ENCODE measurements around the gene SMAD9. TPM values are rescaled to one million over a fixed set of nuclear protein-coding genes. Genes with fewer than 3 reads are reported as not detected.
A peak's percentile ranks its signal among the peaks of the same experiment; 100 is the strongest.

Gene SMAD9
- total RNA-seq, 2 donors from 2014 or later, result 9.0 to 13.3 TPM

DNA sequence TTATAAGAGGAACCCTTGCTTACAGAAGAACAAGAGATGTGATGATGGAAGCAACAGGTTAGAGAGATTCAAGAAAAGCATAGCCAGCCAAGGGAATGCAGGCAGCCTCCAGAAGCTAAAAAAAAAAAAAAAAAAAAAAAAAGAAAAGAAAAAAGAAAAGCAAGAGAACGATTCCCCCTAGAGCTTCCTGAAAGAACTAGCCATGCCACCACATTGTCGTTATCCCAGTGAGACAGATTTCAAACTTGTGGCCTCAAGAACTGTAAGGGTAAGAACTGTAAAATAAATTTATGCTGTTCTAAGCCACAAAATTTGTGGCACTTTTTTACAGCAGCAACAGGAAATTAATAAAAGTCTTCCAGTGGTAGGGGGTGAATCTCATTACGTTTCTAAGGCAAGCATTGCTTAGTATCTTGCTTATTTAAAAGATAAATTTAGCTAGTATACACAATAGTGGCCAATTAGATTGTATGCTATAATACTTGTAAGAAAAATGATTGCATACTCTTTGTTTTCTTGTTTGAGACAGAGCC, 79.3 kb downstream of the SMAD9 start:
- Histone ChIP-seq H3K9me3 (ENCODE audit: control insufficient read depth, low read length) (no peaks in the 10 kb centered on the region), H3K4me3 (ENCODE audit: low read length) (no peak overlapping the region), H3K9ac (ENCODE audit: extremely low read depth, low read length, poor library complexity, severe bottlenecking) (no peak overlapping the region), H3K27me3 (ENCODE audit: control insufficient read depth, insufficient read depth, low read length, poor library complexity, severe bottlenecking) (no peaks in the 10 kb centered on the region), H3K27ac (ENCODE audit: low read depth, low read length) (no peak overlapping the region), H3K4me1 (ENCODE audit: control insufficient read depth, insufficient read depth, low read length) (peaks cover 7% of the 10 kb centered on the region), H3K36me3 (ENCODE audit: control insufficient read depth, insufficient read depth, low read length) (peaks cover 3% of the 10 kb centered on the region)
- H3K9me3 Mint-ChIP-seq, result no peaks in the 10 kb centered on the region
- 89% methylated on average over 3 of the region's 3 CpGs; no CpG with 5 or more reads in 1 of the 2 experiments for WGBS, 2 experiments (ENCODE audit: insufficient coverage in 1 of 2, insufficient read length in 1 of 2)
- TF ChIP-seq CTCF (conservative IDR thresholded peaks at IDR 0.05), result peak; percentile 58
- H3K4me3 Mint-ChIP-seq, result no peak overlapping the region
- H3K27ac Mint-ChIP-seq, result no peak overlapping the region
- DNase-seq, result no peak
- H3K36me3 Mint-ChIP-seq (ENCODE audit: low read depth), result peaks cover 7% of the 10 kb centered on the region
- H3K4me1 Mint-ChIP-seq, result peaks cover 26% of the 10 kb centered on the region
- no peaks in the 10 kb centered on the region for H3K27me3 Mint-ChIP-seq (ENCODE audit: insufficient read depth)

DNA sequence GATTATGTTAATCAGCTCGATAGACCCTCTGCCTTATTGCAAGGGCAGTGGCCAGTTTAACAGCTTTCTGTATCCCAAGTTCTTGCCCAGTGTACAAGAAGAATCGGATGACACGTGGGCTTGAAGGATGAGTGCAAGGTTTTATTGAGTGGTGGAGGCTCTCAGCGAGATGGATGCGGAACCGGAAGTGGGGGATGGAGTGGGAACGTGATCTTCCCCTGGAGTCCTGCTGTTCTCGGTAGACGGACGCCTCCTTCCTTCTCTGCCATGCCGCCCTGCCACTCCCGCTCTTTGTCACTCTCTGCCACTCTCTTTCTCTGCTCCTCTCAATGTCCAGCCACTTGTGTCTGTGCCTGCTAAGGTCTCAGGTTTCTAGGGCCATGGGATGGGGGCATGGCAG, 80.1 kb downstream of the SMAD9 start:
- Histone ChIP-seq H3K9me3 (ENCODE audit: control insufficient read depth, low read length) (no peaks in the 10 kb centered on the region), H3K4me3 (ENCODE audit: low read length) (no peak overlapping the region), H3K9ac (ENCODE audit: extremely low read depth, low read length, poor library complexity, severe bottlenecking) (no peak overlapping the region), H3K4me1 (ENCODE audit: control insufficient read depth, insufficient read depth, low read length) (peaks cover 7% of the 10 kb centered on the region), H3K36me3 (ENCODE audit: control insufficient read depth, insufficient read depth, low read length) (peaks cover 3% of the 10 kb centered on the region), H3K27me3 (ENCODE audit: control insufficient read depth, insufficient read depth, low read length, poor library complexity, severe bottlenecking) (no peaks in the 10 kb centered on the region), H3K27ac (ENCODE audit: low read depth, low read length) (no peak overlapping the region)
- H3K27me3 Mint-ChIP-seq (ENCODE audit: insufficient read depth), result no peaks in the 10 kb centered on the region
- 77 to 100% methylated on average over 1 to 12 of the region's 12 CpGs for WGBS, 2 experiments (ENCODE audit: insufficient coverage in 1 of 2, insufficient read length in 1 of 2)
- peaks cover 26% of the 10 kb centered on the region for H3K4me1 Mint-ChIP-seq
- H3K9me3 Mint-ChIP-seq, result no peaks in the 10 kb centered on the region
- no peak overlapping the region for H3K4me3 Mint-ChIP-seq
- DNase-seq, result no peak
- peaks cover 7% of the 10 kb centered on the region for H3K36me3 Mint-ChIP-seq (ENCODE audit: low read depth)
- TF ChIP-seq CTCF (conservative IDR thresholded peaks at IDR 0.05), result no peak
- no peak overlapping the region for H3K27ac Mint-ChIP-seq

DNA sequence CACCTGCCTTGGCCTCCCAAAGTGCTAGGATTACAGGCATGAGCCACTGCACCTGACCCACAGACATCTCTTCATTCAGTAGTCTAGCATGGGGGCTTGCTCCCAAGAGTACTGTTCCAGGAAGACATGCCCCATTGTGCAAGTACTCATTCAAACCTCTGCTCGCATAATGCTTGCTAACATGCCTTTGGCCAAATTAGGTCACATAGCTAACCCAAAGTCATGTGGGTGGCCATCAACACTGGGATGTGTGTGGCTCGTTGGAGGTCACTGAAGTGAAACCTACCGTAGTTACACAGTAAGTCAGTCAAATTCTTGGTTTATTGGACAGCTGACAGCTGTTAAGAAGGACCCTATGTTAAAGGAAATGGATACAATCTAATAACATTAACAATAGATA, 80.8 kb downstream of the SMAD9 start:
- Mint-ChIP-seq H3K4me1 (peaks cover 26% of the 10 kb centered on the region), H3K27ac (no peak overlapping the region), H3K36me3 (ENCODE audit: low read depth) (peaks cover 7% of the 10 kb centered on the region), H3K27me3 (ENCODE audit: insufficient read depth) (no peaks in the 10 kb centered on the region), H3K9me3 (no peaks in the 10 kb centered on the region), H3K4me3 (no peak overlapping the region)
- H3K27ac ChIP-seq (ENCODE audit: low read depth, low read length), result no peak overlapping the region
- 93 to 100% methylated on average over 1 to 3 of the region's 3 CpGs for WGBS, 2 experiments (ENCODE audit: insufficient coverage in 1 of 2, insufficient read length in 1 of 2)
- no peaks in the 10 kb centered on the region for H3K27me3 ChIP-seq (ENCODE audit: control insufficient read depth, insufficient read depth, low read length, poor library complexity, severe bottlenecking)
- no peak overlapping the region for H3K9ac ChIP-seq (ENCODE audit: extremely low read depth, low read length, poor library complexity, severe bottlenecking)
- no peaks in the 10 kb centered on the region for H3K9me3 ChIP-seq (ENCODE audit: control insufficient read depth, low read length)
- DNase-seq, result no peak
- H3K4me1 ChIP-seq (ENCODE audit: control insufficient read depth, insufficient read depth, low read length), result peaks cover 7% of the 10 kb centered on the region
- H3K4me3 ChIP-seq (ENCODE audit: low read length), result no peak overlapping the region
- no peak for TF ChIP-seq CTCF (conservative IDR thresholded peaks at IDR 0.05)
- peaks cover 3% of the 10 kb centered on the region for H3K36me3 ChIP-seq (ENCODE audit: control insufficient read depth, insufficient read depth, low read length)
